Measurements from ENCODE around the gene TBC1D3I.
"Not testable (repeated sequence)": the region's sequence is repeated elsewhere in the genome, so short reads cannot be mapped to it uniquely, and the experiment has no call there.

TBC1D3I gene

GRCh38 chr17:36264470-36264869 lies at the start of gene TBC1D3I:
TBC1D3I (minus strand) TSS chr17:36264570; CDS start chr17:36262985, 1,585 bp downstream.
- not testable (repeated sequence) for DNase-seq (ENCODE audit: insufficient read length, low spot score); FAIRE-seq

GRCh38 chr17:36295161-36295560 lies 30.8 kb upstream of the TBC1D3I start:
- not testable (repeated sequence) for FAIRE-seq; DNase-seq (ENCODE audit: insufficient read length, low spot score)

GRCh38 chr17:36289965-36290612 lies 25.7 kb upstream of the TBC1D3I start:
- not testable (repeated sequence) for DNase-seq (ENCODE audit: insufficient read length, low spot score); FAIRE-seq

- FAIRE-seq; DNase-seq (ENCODE audit: insufficient read length, low spot score): not testable (repeated sequence)
Observed at GRCh38 chr17:36284219-36284618, 19.8 kb upstream of the TBC1D3I start.

- DNase-seq (ENCODE audit: insufficient read length, low spot score); FAIRE-seq: not testable (repeated sequence)
Observed at GRCh38 chr17:36283256-36283655, 18.9 kb upstream of the TBC1D3I start.

- DNase-seq (ENCODE audit: insufficient read length, low spot score); FAIRE-seq: not testable (repeated sequence)
Observed at GRCh38 chr17:36242046-36242445, 22.3 kb downstream of the TBC1D3I start.

- not testable (repeated sequence) for FAIRE-seq; DNase-seq (ENCODE audit: insufficient read length, low spot score)
Observed at GRCh38 chr17:36229644-36230043, 34.7 kb downstream of the TBC1D3I start.

- not testable (repeated sequence) for DNase-seq (ENCODE audit: insufficient read length, low spot score); FAIRE-seq
Observed at GRCh38 chr17:36222967-36223366, 41.4 kb downstream of the TBC1D3I start.

- DNase-seq (ENCODE audit: insufficient read length, low spot score); FAIRE-seq: not testable (repeated sequence)
Observed at GRCh38 chr17:36221581-36222100, 42.7 kb downstream of the TBC1D3I start.

- DNase-seq (ENCODE audit: insufficient read length, low spot score); FAIRE-seq: not testable (repeated sequence)
Observed at GRCh38 chr17:36220737-36221580, 43.4 kb downstream of the TBC1D3I start.

- not testable (repeated sequence) for DNase-seq (ENCODE audit: insufficient read length, low spot score); FAIRE-seq
Observed at GRCh38 chr17:36219556-36219955, 44.8 kb downstream of the TBC1D3I start.

- FAIRE-seq; DNase-seq (ENCODE audit: insufficient read length, low spot score): not testable (repeated sequence)
Observed at GRCh38 chr17:36215406-36216308, 48.7 kb downstream of the TBC1D3I start.

GRCh38 chr17:36214918-36215317 lies 49.5 kb downstream of the TBC1D3I start:
- no peak for DNase-seq (ENCODE audit: insufficient read length, low spot score)
- FAIRE-seq: no peak

GRCh38 chr17:36213695-36214094 lies 50.7 kb downstream of the TBC1D3I start:
- FAIRE-seq (no peak), DNase-seq (ENCODE audit: insufficient read length, low spot score) (no peak)

- no peak for DNase-seq (ENCODE audit: insufficient read length, low spot score)
- no peak for FAIRE-seq
Observed at GRCh38 chr17:36212966-36213365, 51.4 kb downstream of the TBC1D3I start.

GRCh38 chr17:36212272-36212605 lies 52.1 kb downstream of the TBC1D3I start:
- no peak for FAIRE-seq
- DNase-seq (ENCODE audit: insufficient read length, low spot score): no peak

- DNase-seq (ENCODE audit: insufficient read length, low spot score); FAIRE-seq: not testable (repeated sequence)
Observed at GRCh38 chr17:36211484-36212271, 52.7 kb downstream of the TBC1D3I start.

- DNase-seq (ENCODE audit: insufficient read length, low spot score); FAIRE-seq: not testable (repeated sequence)
Observed at GRCh38 chr17:36210439-36211211, 53.7 kb downstream of the TBC1D3I start, which contains the start of gene CCL4L2. CCL4L2 (plus strand) TSS chr17:36211063.

- DNase-seq (ENCODE audit: insufficient read length, low spot score): no peak
- FAIRE-seq: no peak
Observed at GRCh38 chr17:36209575-36209974, 54.8 kb downstream of the TBC1D3I start.
